Measurements from ENCODE around the gene TCF4. TPM values are rescaled to one million over a fixed set of nuclear protein-coding genes. Genes with fewer than 3 reads are reported as not detected.

The TCF4 gene
- total and polyA plus RNA-seq, 2 donors (not counting 3 experiments of a cell fraction or from before 2014, with no cell fraction given) = 183 to 390 TPM

DNA sequence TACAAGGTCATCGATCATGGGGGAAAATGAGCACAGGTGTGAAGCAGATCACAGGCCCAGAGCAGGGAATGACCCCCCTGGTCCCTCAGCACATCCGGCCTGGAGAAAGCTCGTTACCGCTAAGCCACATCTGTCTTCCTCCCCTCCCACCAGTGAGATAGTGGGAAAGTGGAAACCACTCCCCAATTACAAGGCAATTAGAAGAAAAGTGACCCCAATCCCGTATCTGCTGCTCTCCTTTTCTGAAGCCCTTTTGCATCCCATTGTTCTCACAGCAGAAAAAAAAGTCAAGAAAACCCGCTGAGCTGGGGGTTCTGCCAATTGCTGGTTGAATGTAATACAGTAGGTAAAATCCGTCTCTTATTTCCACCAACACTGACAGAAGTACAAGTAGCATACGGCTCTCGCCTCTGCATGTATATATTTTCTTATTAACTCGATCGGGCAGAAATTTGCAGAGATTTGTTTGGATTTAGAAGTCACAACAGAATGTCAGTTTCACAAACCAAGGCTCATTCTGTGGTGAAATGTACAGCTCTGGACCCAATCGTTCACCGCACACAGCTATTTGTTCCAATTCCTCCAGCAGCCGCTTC, 287.0 kb downstream of the TCF4 start:
- FAIRE-seq = no peak
- BruUV-seq (replicated peaks) = no TSS peak

More for the DNA sequence above, 287.0 kb downstream of the TCF4 start:
- dilution Hi-C loops (cut with MboI; ENCODE audit: extremely low pct_ligation_motif_present, low sequenced_read_pairs) (no loop called here), intact Hi-C loops (cut with micrococcal nuclease) (no loop called here)
- TF ChIP-seq EZH2 (IDR thresholded peaks at IDR 0.05; ENCODE audit: borderline replicate concordance, low read depth, low read length, severe bottlenecking) (no peak), POLR2A (IDR thresholded peaks at IDR 0.05; ENCODE audit: low read depth, low read length) (no peak), GATA2 (IDR thresholded peaks at IDR 0.05; ENCODE audit: insufficient read depth, insufficient read length, low read depth, low read length) (no peak), JUN (IDR thresholded peaks at IDR 0.05; ENCODE audit: borderline replicate concordance, insufficient read depth, insufficient read length, low read depth) (no peak), POLR2AphosphoS5 (IDR thresholded peaks at IDR 0.05; ENCODE audit: insufficient read depth, low read depth, low read length) (no peak), FOS (IDR thresholded peaks at IDR 0.05; ENCODE audit: borderline replicate concordance, insufficient read depth, low read length) (no peak), MYC (IDR thresholded peaks at IDR 0.05; ENCODE audit: low read depth, low read length) (no peak)
- TF ChIP-seq, protein P1, sequence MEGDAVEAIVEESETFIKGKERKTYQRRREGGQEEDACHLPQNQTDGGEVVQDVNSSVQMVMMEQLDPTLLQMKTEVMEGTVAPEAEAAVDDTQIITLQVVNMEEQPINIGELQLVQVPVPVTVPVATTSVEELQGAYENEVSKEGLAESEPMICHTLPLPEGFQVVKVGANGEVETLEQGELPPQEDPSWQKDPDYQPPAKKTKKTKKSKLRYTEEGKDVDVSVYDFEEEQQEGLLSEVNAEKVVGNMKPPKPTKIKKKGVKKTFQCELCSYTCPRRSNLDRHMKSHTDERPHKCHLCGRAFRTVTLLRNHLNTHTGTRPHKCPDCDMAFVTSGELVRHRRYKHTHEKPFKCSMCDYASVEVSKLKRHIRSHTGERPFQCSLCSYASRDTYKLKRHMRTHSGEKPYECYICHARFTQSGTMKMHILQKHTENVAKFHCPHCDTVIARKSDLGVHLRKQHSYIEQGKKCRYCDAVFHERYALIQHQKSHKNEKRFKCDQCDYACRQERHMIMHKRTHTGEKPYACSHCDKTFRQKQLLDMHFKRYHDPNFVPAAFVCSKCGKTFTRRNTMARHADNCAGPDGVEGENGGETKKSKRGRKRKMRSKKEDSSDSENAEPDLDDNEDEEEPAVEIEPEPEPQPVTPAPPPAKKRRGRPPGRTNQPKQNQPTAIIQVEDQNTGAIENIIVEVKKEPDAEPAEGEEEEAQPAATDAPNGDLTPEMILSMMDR (IDR thresholded peaks at IDR 0.05; ENCODE audit: extremely low read depth in 1 of 2, insufficient read depth in 1 of 2, low read depth in 1 of 2, low read length in 2 of 2) = no peak
- TF ChIP-seq, protein P2, sequence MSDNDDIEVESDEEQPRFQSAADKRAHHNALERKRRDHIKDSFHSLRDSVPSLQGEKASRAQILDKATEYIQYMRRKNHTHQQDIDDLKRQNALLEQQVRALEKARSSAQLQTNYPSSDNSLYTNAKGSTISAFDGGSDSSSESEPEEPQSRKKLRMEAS (IDR thresholded peaks at IDR 0.05; ENCODE audit: insufficient read depth, insufficient read length) = no peak
- H3K79me2 ChIP-seq (ENCODE audit: control insufficient read depth, insufficient read depth, low read length) = peaks cover 67% of the 10 kb centered on the region
- ChIA-PET POLR2A (no interaction called here), CTCF (interaction anchor here (0.8 to 1.4 kb wide), 2 partner anchors 9 to 17 kb away, joined by 3 to 4 read pairs; no protein-coding TSS in a partner anchor)
- H4K20me1 ChIP-seq (replicated peaks; ENCODE audit: control insufficient read depth, extremely low read depth, insufficient read depth, low read length) = peaks cover 34% of the 10 kb centered on the region
- no peak overlapping the region for H3K9ac ChIP-seq (replicated peaks; ENCODE audit: extremely low read depth, insufficient read depth, low read length)
- no peak overlapping the region for H3K4me2 ChIP-seq (ENCODE audit: insufficient read depth, low read length)
- no peaks in the 10 kb centered on the region for H3K4me1 ChIP-seq (ENCODE audit: control insufficient read depth, extremely low read depth, insufficient read depth, low read length)
- peaks cover 0 to 2% of the 10 kb centered on the region in 2 experiments for H3K36me3 ChIP-seq (ENCODE audit: control insufficient read depth in 2 of 2, extremely low read depth in 1 of 2, insufficient read depth in 2 of 2, low read length in 2 of 2)
- no peaks in the 10 kb centered on the region for H3K9me1 ChIP-seq (replicated peaks; ENCODE audit: control insufficient read depth, extremely low read depth, insufficient read depth, low read length)
- no peak for DNase-seq (ENCODE audit: low read depth, low spot score)
- no peak overlapping the region for H2AFZ ChIP-seq (ENCODE audit: low read depth, low read length)
- H3K27me3 ChIP-seq (ENCODE audit: control insufficient read depth in 2 of 2, insufficient read depth in 2 of 2, low read length in 2 of 2) = no peaks in the 10 kb centered on the region
- no peak overlapping the region for H3K27ac ChIP-seq (ENCODE audit: insufficient read depth, low read depth, low read length)
- no peak overlapping the region for H3K4me3 ChIP-seq (replicated peaks in 1 of 3; ENCODE audit: insufficient read depth in 1 of 3, low read depth in 1 of 3, low read length in 3 of 3)
- no peaks in the 10 kb centered on the region for H3K9me3 ChIP-seq (replicated peaks; ENCODE audit: control insufficient read depth, insufficient read depth, low read length)
